Activated B cell treated with CpG ODN at 0.5 μM for 24 hours (primary cell): Measurements from ENCODE around the gene ANKS4B. TPM values are rescaled to one million over a fixed set of nuclear protein-coding genes. Genes with fewer than 3 reads are reported as not detected.
"Not testable (repeated sequence)": the region's sequence is repeated elsewhere in the genome, so short reads cannot be mapped to it uniquely, and the experiment has no call there.

Source experiments
- ATAC-seq: fragments of 200-7000 bp; cut with Tn5 transposase; one replicate; pipeline ENCODE4 v1.10.0; 2021; ENCODE audit warnings: low read depth, mild to moderate bottlenecking, moderate library complexity
- CTCF ChIA-PET: fragments of 350-600 bp; sonication (Branson Sonifier 250); formaldehyde crosslinking; loops from one replicate; lab custom pipeline; 2021; ENCODE audit warnings: antibody characterized with exemption; lab: Charles Lee
- POLR2A ChIA-PET: fragments of 350-600 bp; sonication (Branson Sonifier 250); formaldehyde crosslinking; loops from one replicate; lab custom pipeline; 2021; ENCODE audit warnings: antibody characterized with exemption; lab: Charles Lee
- DNase-seq: peaks from one replicate; pipeline ENCODE4 v3.0.0; 2022
- H3K27ac Mint-ChIP-seq: one replicate; pipeline ENCODE4 v1.8.0; 2020; ENCODE audit warnings: mixed read lengths
- H3K27me3 Mint-ChIP-seq: one replicate; pipeline ENCODE4 v1.8.0; 2021; ENCODE audit warnings: mixed read lengths
- H3K36me3 Mint-ChIP-seq: one replicate; pipeline ENCODE4 v1.8.0; 2021; ENCODE audit warnings: low read depth, mixed read lengths
- H3K4me1 Mint-ChIP-seq: one replicate; pipeline ENCODE4 v1.8.0; 2021; ENCODE audit warnings: mixed read lengths
- H3K4me3 Mint-ChIP-seq: one replicate; pipeline ENCODE4 v1.8.0; 2020; ENCODE audit warnings: mild to moderate bottlenecking, mixed read lengths
- H3K9me3 Mint-ChIP-seq: one replicate; pipeline ENCODE4 v1.8.0; 2020; ENCODE audit warnings: mixed read lengths
- CTCF ChIP-seq: fragments of 200-600 bp; IDR thresholded peaks from one replicate; pipeline ENCODE4 v1.8.0; 2022; ENCODE audit warnings: antibody characterized with exemption, mild to moderate bottlenecking
- intact Hi-C: fragments of 100-400 bp; cut with micrococcal nuclease; formaldehyde crosslinking; loops from one replicate; pipeline ENCODE4 v1.15.1; 2024
- total RNA-seq: library from RNA; stranded (reverse); gene quantifications from 2 replicates; pipeline ENCODE4 v1.2.3, GENCODE V29; 2022

ANKS4B gene
- total RNA-seq, 1 donor from 2014 or later = not detected

- no peaks in the 10 kb centered on the region for H3K36me3 Mint-ChIP-seq
- peaks cover 11% of the 10 kb centered on the region for H3K9me3 Mint-ChIP-seq
- no peak overlapping the region for H3K27ac Mint-ChIP-seq
- peaks cover 11% of the 10 kb centered on the region for H3K4me1 Mint-ChIP-seq
- POLR2A ChIA-PET = no interaction called here
- intact Hi-C loops = loop anchor here (10.0 kb wide), 1 partner anchor 49 kb away; no protein-coding TSS in a partner anchor
- ATAC-seq = no peak
- H3K27me3 Mint-ChIP-seq = peaks cover 19% of the 10 kb centered on the region
- DNase-seq = no peak
- CTCF ChIA-PET = interaction anchor here (0.8 kb wide), 1 partner anchor 15 kb away, joined by 3 read pairs; no protein-coding TSS in a partner anchor
- no peak overlapping the region for H3K4me3 Mint-ChIP-seq
- TF ChIP-seq CTCF = no peak
Observed at GRCh38 chr16:21285314-21285713, 51.8 kb downstream of the ANKS4B start.

DNA sequence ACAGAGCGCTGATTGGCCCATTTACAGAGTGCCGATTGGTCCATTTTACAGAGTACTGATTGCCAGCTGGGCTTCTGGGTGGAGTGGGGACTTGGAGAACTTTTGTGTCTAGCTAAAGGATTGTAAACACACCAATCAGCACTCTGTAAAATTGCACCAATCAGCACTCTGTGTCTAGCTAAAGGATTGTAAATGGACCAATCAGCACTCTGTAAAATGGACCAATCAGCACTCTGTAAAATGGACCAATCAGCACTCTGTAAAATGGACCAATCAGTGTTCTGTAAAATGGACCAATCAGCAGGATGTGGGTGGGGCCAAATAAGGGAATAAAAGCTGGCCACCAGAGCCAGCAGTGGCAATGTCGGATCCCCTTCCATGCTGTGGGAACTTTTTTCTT lies 56.3 kb downstream of the ANKS4B start:
- H3K9me3 Mint-ChIP-seq, H3K4me1 Mint-ChIP-seq, H3K36me3 Mint-ChIP-seq, DNase-seq, POLR2A ChIA-PET, H3K27ac Mint-ChIP-seq, H3K4me3 Mint-ChIP-seq, ATAC-seq: not testable (repeated sequence)
- intact Hi-C loops = loop anchor here (10.0 kb wide), 1 partner anchor 45 kb away; no protein-coding TSS in a partner anchor
- CTCF ChIA-PET = interaction anchor here (0.8 kb wide), 1 partner anchor 101 kb away, joined by 3 read pairs; no protein-coding TSS in a partner anchor
- peaks cover 19% of the 10 kb centered on the region for H3K27me3 Mint-ChIP-seq

DNA sequence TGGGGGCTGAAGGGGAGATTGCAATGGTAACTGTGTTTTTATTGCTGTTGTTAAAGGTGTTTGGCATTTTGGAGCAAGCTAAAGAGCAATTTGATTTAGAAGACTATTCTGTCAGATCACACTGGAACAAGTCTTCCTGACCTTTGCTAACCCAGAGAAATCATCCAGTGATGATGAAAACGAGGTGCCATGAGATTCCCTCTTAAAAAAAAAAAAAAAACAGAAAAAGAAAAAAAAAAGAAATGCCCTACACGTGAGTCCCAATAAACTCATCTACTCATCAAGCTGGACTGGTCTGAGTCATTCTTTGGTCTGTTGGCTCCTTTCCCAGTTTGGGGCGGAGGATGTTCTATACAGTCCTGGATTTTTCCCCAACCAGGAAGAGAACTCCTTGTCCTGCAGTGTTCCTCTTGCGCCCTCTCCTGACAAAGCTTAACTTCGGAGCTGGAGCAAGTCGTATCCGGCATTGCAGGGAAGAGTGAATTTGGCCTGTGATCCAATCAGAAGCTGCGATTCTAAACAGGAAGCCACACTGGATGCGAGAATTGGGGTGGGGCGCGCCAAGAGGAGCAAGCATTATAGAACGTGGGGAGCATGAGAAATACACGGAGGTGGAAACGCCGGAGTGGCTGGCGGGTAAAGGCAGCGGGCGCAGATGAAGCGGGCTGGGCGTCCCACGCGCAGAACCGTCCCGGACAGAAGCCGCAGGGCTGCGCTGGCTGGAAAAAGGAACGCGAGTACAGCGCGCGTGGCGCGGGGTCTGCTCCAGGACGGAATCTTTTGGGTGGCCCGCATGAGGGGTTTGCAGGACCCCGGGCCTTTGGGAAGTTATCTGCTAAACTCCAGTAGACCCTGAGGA lies 67.0 kb downstream of the ANKS4B start:
- Mint-ChIP-seq H3K36me3 (peaks cover 9% of the 10 kb centered on the region), H3K4me1 (peaks cover 30% of the 10 kb centered on the region), H3K27me3 (peaks cover 3% of the 10 kb centered on the region), H3K27ac (peak overlapping the region; percentile 88), H3K4me3 (peak overlapping the region; percentile 97), H3K9me3 (no peaks in the 10 kb centered on the region)
- DNase-seq (peak; percentile 43), ATAC-seq (peak; percentile 43)
- TF ChIP-seq CTCF = no peak
- intact Hi-C loops = loop anchor here (1.0 to 2.0 kb wide), 3 partner anchors 22 to 112 kb away; partner anchors contain the start of gene CRYM
- POLR2A ChIA-PET = interaction anchor here (0.7 to 2.2 kb wide), 11 partner anchors 24 to 1137 kb away, joined by 3 to 10 read pairs (median 6); partner anchors contain the start of gene LDAF1
- CTCF ChIA-PET = interaction anchor here (0.7 to 1.9 kb wide), 7 partner anchors 15 to 436 kb away, joined by 3 to 22 read pairs (median 5); partner anchors contain the start of gene CRYM

DNA sequence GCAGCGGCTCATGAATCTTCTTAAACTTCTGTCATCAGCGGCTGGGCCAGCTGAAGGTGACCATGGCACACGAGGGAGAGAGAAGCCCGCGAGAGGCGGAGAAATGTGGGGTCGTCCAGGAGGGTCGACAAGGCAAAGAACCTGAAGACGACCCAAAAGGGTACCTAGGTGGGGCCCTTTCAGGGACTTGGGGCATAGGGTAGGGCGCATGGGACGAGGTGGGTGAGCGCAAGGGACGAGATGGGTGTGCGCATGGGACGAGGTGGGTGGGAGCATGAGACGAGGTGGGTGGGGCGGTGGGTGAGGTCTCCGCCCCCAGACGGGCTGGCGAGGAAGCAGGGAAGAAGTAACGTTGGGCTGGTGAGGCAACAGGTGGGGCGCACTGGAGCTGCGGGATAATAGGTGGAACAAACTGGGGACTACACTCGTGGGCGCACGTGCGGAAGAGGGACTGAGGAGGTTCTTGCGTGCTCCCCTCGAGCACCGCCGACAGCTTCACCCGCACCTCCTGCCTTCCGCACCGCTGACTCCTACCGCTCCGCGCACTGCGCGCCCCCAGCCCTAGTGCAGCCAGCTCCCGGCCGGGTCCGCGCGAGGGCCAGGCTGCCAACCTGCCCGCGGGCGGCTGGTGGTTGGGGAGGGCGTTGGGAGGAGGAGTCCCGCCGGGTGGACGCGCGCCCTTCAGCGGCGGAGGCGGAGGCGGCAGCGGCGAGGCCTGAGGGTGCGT lies 67.8 kb downstream of the ANKS4B start:
- Mint-ChIP-seq H3K4me3 (peak overlapping the region; percentile 97), H3K36me3 (peaks cover 9% of the 10 kb centered on the region), H3K4me1 (peaks cover 30% of the 10 kb centered on the region), H3K9me3 (no peaks in the 10 kb centered on the region), H3K27ac (peak overlapping the region; percentile 88), H3K27me3 (no peaks in the 10 kb centered on the region)
- DNase-seq (peak; percentile 61), ATAC-seq (peak; percentile 83)
- TF ChIP-seq CTCF = no peak
- intact Hi-C loops = loop anchor here (1.0 to 2.0 kb wide), 3 partner anchors 23 to 113 kb away; partner anchors contain the start of gene CRYM
- POLR2A ChIA-PET = interaction anchor here (0.5 to 2.2 kb wide), 10 partner anchors 25 to 142 kb away, joined by 3 to 10 read pairs (median 5); partner anchors contain the start of gene LDAF1
- CTCF ChIA-PET = interaction anchor here (0.7 to 1.9 kb wide), 9 partner anchors 8 to 437 kb away, joined by 3 to 22 read pairs (median 4); partner anchors contain the start of gene CRYM

DNA sequence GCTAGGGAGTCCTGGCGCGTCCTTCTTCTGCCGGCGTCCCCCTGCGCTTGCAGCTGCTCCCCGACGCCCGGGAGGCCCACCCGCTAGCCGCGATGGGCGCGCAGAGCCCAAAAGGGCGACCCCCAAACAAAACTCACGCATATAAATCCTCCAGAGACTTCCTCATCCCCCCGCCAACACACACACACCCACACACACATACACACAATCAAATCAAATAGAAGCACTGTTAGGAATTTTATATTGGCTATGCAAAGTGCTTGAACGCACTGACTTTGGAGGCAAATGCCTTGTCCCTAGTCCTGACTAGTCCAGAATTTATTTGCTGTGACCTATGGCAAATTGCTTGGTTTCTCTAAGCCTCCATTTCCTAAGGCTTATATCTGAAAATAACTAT lies 68.4 kb downstream of the ANKS4B start:
- no peak for TF ChIP-seq CTCF
- CTCF ChIA-PET = interaction anchor here (1.0 to 1.9 kb wide), 4 partner anchors 9 to 113 kb away, joined by 3 to 22 read pairs (median 3); no protein-coding TSS in a partner anchor
- Mint-ChIP-seq H3K27me3 (no peaks in the 10 kb centered on the region), H3K4me3 (peak overlapping the region; percentile 97), H3K4me1 (peaks cover 30% of the 10 kb centered on the region), H3K36me3 (peaks cover 9% of the 10 kb centered on the region), H3K27ac (peak overlapping the region; percentile 48), H3K9me3 (no peaks in the 10 kb centered on the region)
- ATAC-seq (no peak), DNase-seq (no peak)
- POLR2A ChIA-PET = interaction anchor here (0.8 to 2.2 kb wide), 6 partner anchors 25 to 143 kb away, joined by 3 to 10 read pairs (median 8); partner anchors contain the start of gene LDAF1
- intact Hi-C loops = loop anchor here (1.0 to 2.0 kb wide), 3 partner anchors 23 to 114 kb away; partner anchors contain the start of gene CRYM
